OCI-LY7 (cell line): ENCODE measurements around the gene EHBP1. TPM values are rescaled to one million over a fixed set of nuclear protein-coding genes. Genes with fewer than 3 reads are reported as not detected.

Experiments used
- BruUV-seq: library from RNA; stranded (reverse); fragments of 400-500 nt; replicated peaks from 2 replicates; lab custom pipeline; 2021; lab: Mats Ljungman, UMichigan
- CTCF ChIA-PET: fragments of 300-600 bp; sonication (Branson Sonifier 250); formaldehyde crosslinking; loops from one replicate; lab custom pipeline; 2022; ENCODE audit warnings: antibody characterized with exemption; ENCODE audit not compliant: unreplicated experiment; lab: Charles Lee
- POLR2A ChIA-PET: fragments of 300-600 bp; sonication (Branson Sonifier 250); formaldehyde crosslinking; loops from one replicate; lab custom pipeline; 2022; ENCODE audit warnings: antibody characterized with exemption; lab: Charles Lee
- DNase-seq: peaks from one replicate; pipeline ENCODE4 v3.0.0-alpha.2; 2015; ENCODE audit warnings: low spot score
- H2AFZ ChIP-seq: fragments of 200-600 bp; sonication (generic), shearing (Covaris generic); 2 replicates; pipeline ENCODE4 v1.6.1; 2014; ENCODE audit warnings: mild to moderate bottlenecking, antibody characterized with exemption, low read length, moderate library complexity
- H3K27ac ChIP-seq: fragments of 200-600 bp; sonication (generic); 2 replicates; pipeline ENCODE4 v1.5.1; 2014; ENCODE audit warnings: mixed run types, low read depth, mild to moderate bottlenecking, moderate library complexity, low read length, inconsistent platforms; ENCODE audit not compliant: poor library complexity, severe bottlenecking
- H3K36me3 ChIP-seq: fragments of 200-600 bp; sonication (generic); 2 replicates; pipeline ENCODE4 v1.6.1; 2014; ENCODE audit warnings: mild to moderate bottlenecking, antibody characterized with exemption, low read length, moderate library complexity, mixed read lengths; ENCODE audit not compliant: insufficient read depth
- H3K4me1 ChIP-seq: fragments of 200-600 bp; sonication (generic); 2 replicates; pipeline ENCODE4 v1.5.1; 2014; ENCODE audit warnings: mild to moderate bottlenecking, low read length; ENCODE audit not compliant: insufficient read depth, poor library complexity, severe bottlenecking
- H3K4me2 ChIP-seq: fragments of 200-600 bp; sonication (generic); 2 replicates; pipeline ENCODE4 v1.6.1; 2014; ENCODE audit warnings: mild to moderate bottlenecking, low read length
- H3K4me3 ChIP-seq: fragments of 200-600 bp; sonication (generic); 2 replicates; pipeline ENCODE4 v1.5.1; 2014; ENCODE audit warnings: mild to moderate bottlenecking, low read depth, low read length; ENCODE audit not compliant: poor library complexity, severe bottlenecking
- H3K79me2 ChIP-seq: fragments of 200-600 bp; sonication (generic); 2 replicates; pipeline ENCODE4 v1.6.1; 2016; ENCODE audit warnings: low read depth, mild to moderate bottlenecking, low read length, moderate library complexity, mixed read lengths; ENCODE audit not compliant: insufficient read depth
- H3K9me2 ChIP-seq: fragments of 200-600 bp; sonication (generic); 2 replicates; pipeline ENCODE4 v1.6.1; 2016; ENCODE audit warnings: mild to moderate bottlenecking, low read length, mixed read lengths; ENCODE audit not compliant: insufficient read depth
- H3K9me3 ChIP-seq: fragments of 200-600 bp; sonication (generic); 2 replicates; pipeline ENCODE4 v1.6.1; 2014; ENCODE audit warnings: mild to moderate bottlenecking, mixed run types, low read length, mixed read lengths
- H4K20me1 ChIP-seq: fragments of 200-600 bp; sonication (generic); 2 replicates; pipeline ENCODE4 v1.6.1; 2014; ENCODE audit warnings: mild to moderate bottlenecking, antibody characterized with exemption, low read length, moderate library complexity, mixed read lengths; ENCODE audit not compliant: insufficient read depth
- EZH2phosphoT487 ChIP-seq: fragments of 200-600 bp; sonication (generic); IDR thresholded peaks from 2 replicates; pipeline ENCODE4 v1.6.1; 2018; ENCODE audit warnings: low read depth, borderline replicate concordance, mild to moderate bottlenecking, mixed run types, antibody characterized with exemption, low read length, moderate library complexity, mixed read lengths
- intact Hi-C: fragments of 100-400 bp; cut with micrococcal nuclease; formaldehyde crosslinking; loops from one replicate; pipeline ENCODE4 v1.10.0; 2022; ENCODE audit not compliant: unreplicated experiment
- total RNA-seq, 2 experiments: library from RNA; depleted of rRNA in 1 of 2; stranded (reverse); fragments of >200 nt in 1 of 2; shearing (Covaris generic) in 1 of 2; gene quantifications; 2 replicates each; pipeline ENCODE4 v1.2.3, GENCODE V29; 2014 to 2022
- TF ChIP-seq, protein P1 (sequence below): fragments of 200-600 bp; sonication (generic); conservative IDR thresholded peaks from 2 replicates; pipeline ENCODE4 v1.5.1; 2014; ENCODE audit warnings: mild to moderate bottlenecking, antibody characterized with exemption, low read length, moderate library complexity, mixed read lengths

EHBP1 gene
- total RNA-seq, 2 experiments from 2014 or later, result 26.8 to 34.1 TPM

DNA sequence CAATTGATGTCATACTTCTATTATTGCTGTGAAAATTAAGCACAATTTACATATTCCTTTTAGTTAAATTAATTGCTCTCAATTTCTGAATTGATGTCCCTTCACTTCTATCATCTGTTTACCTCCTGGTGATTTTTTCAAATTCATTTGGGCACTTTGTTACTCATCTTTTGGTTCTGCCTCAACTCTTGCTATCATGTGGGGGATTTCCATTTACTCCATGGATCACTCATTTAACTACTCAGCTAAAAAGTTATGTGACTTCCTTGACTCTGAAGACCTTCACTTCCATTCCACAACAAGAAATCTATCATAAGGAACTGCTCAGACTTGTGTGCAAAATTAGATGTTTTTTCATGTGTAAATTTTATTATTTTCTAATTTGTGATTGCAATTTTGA lies 126.2 kb downstream of the EHBP1 start:
- CTCF ChIA-PET, result no interaction called here
- Histone ChIP-seq H3K79me2 (no peaks in the 10 kb centered on the region), H3K36me3 (peaks cover 8% of the 10 kb centered on the region), H3K4me1 (no peaks in the 10 kb centered on the region), H3K4me2 (no peak overlapping the region), H3K9me3 (no peaks in the 10 kb centered on the region), H2AFZ (no peak overlapping the region), H3K9me2 (no peaks in the 10 kb centered on the region), H4K20me1 (no peaks in the 10 kb centered on the region), H3K27ac (no peak overlapping the region), H3K4me3 (no peak overlapping the region)
- TF ChIP-seq, protein P1, sequence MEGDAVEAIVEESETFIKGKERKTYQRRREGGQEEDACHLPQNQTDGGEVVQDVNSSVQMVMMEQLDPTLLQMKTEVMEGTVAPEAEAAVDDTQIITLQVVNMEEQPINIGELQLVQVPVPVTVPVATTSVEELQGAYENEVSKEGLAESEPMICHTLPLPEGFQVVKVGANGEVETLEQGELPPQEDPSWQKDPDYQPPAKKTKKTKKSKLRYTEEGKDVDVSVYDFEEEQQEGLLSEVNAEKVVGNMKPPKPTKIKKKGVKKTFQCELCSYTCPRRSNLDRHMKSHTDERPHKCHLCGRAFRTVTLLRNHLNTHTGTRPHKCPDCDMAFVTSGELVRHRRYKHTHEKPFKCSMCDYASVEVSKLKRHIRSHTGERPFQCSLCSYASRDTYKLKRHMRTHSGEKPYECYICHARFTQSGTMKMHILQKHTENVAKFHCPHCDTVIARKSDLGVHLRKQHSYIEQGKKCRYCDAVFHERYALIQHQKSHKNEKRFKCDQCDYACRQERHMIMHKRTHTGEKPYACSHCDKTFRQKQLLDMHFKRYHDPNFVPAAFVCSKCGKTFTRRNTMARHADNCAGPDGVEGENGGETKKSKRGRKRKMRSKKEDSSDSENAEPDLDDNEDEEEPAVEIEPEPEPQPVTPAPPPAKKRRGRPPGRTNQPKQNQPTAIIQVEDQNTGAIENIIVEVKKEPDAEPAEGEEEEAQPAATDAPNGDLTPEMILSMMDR, result no peak
- TF ChIP-seq EZH2phosphoT487, result no peak
- intact Hi-C loops, result no loop called here
- no TSS peak for BruUV-seq
- POLR2A ChIA-PET, result interaction anchor here (0.6 kb wide), 1 partner anchor 74 kb away, joined by 6 read pairs; no protein-coding TSS in a partner anchor
- DNase-seq, result no peak

DNA sequence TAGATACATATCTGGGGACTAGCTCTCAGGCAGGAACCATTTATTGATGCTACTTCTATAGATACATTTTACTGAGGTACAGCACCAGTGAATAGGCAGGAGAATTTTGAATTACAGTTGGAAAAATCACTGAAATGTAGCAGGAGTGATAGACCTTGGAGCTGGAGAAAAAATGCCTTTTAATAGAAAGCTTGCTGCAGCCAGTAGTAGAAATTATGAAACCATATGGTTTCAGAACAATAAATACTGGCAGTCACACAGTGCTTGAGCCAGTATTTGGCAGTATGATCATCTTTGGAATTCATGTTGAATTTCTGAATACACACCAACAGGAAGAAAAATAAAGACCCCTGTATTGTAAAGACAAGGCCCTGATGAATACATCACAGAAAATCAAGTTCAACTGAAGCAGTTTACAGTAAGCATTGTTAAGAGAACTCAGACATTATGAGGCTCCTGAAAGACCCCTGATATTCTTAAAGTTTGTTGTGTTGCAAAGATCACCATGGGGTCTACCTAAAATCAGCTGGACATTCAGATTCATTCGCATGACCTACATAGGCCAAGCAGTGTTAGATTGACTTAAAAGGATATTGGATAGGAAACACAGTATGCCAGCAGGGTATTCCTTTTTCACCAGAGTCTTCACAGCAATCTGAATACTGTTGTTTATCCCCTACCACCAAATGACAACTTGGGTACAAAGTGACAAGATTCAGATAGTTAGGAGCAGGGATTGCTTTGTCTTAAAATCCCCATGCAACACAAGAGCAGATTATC lies 139.0 kb downstream of the EHBP1 start:
- no peak overlapping the region for H2AFZ ChIP-seq
- BruUV-seq, result no TSS peak
- H3K36me3 ChIP-seq, result no peaks in the 10 kb centered on the region
- POLR2A ChIA-PET, result interaction anchor here (0.7 to 1.8 kb wide), 2 partner anchors 9 to 32 kb away, joined by 3 to 9 read pairs; no protein-coding TSS in a partner anchor
- H3K27ac ChIP-seq, result no peak overlapping the region
- TF ChIP-seq, protein P1, result no peak
- no peak for TF ChIP-seq EZH2phosphoT487
- H3K9me2 ChIP-seq, result no peaks in the 10 kb centered on the region
- H3K79me2 ChIP-seq, result no peaks in the 10 kb centered on the region
- DNase-seq, result no peak
- intact Hi-C loops, result no loop called here
- no peaks in the 10 kb centered on the region for H3K4me1 ChIP-seq
- CTCF ChIA-PET, result no interaction called here
- no peaks in the 10 kb centered on the region for H4K20me1 ChIP-seq
- H3K4me3 ChIP-seq, result no peak overlapping the region
- no peak overlapping the region for H3K4me2 ChIP-seq
- peaks cover 10% of the 10 kb centered on the region; the same call in 1 of the 2 replicates for H3K9me3 ChIP-seq

GRCh38 chr2:62845256-62845655 lies 139.7 kb downstream of the EHBP1 start:
- ChIA-PET CTCF (no interaction called here), POLR2A (interaction anchor here (0.7 kb wide), 1 partner anchor 32 kb away, joined by 3 read pairs; no protein-coding TSS in a partner anchor)
- Histone ChIP-seq H3K27ac (no peak overlapping the region), H4K20me1 (no peaks in the 10 kb centered on the region), H3K9me2 (no peaks in the 10 kb centered on the region), H3K4me3 (no peak overlapping the region), H3K4me2 (no peak overlapping the region), H3K79me2 (no peaks in the 10 kb centered on the region), H3K9me3 (peaks cover 10% of the 10 kb centered on the region; the same call in 1 of the 2 replicates), H3K4me1 (no peaks in the 10 kb centered on the region), H3K36me3 (no peaks in the 10 kb centered on the region), H2AFZ (no peak overlapping the region)
- no peak for TF ChIP-seq EZH2phosphoT487
- TF ChIP-seq, protein P1, result no peak
- no peak for DNase-seq
- BruUV-seq, result no TSS peak
- intact Hi-C loops, result no loop called here
